OCI-LY1 (cell line): ENCODE results near the gene KLHL6.

ENCODE experiments used
- EZH2 ChIP-seq: fragments of 200-600 bp; sonication (generic), shearing (Covaris generic); IDR thresholded peaks from 2 replicates; pipeline ENCODE4 v1.8.0; 2017; ENCODE audit warnings: borderline replicate concordance, mixed run types, mild to moderate bottlenecking, antibody characterized with exemption, low read length, moderate library complexity, mixed read lengths
- TF ChIP-seq, protein P1 (sequence below): fragments of 200-600 bp; sonication (generic), shearing (Covaris generic); IDR thresholded peaks from 2 replicates; pipeline ENCODE4 v1.5.1; 2017; ENCODE audit warnings: mild to moderate bottlenecking, antibody characterized with exemption, low read length, moderate library complexity, mixed read lengths

DNA sequence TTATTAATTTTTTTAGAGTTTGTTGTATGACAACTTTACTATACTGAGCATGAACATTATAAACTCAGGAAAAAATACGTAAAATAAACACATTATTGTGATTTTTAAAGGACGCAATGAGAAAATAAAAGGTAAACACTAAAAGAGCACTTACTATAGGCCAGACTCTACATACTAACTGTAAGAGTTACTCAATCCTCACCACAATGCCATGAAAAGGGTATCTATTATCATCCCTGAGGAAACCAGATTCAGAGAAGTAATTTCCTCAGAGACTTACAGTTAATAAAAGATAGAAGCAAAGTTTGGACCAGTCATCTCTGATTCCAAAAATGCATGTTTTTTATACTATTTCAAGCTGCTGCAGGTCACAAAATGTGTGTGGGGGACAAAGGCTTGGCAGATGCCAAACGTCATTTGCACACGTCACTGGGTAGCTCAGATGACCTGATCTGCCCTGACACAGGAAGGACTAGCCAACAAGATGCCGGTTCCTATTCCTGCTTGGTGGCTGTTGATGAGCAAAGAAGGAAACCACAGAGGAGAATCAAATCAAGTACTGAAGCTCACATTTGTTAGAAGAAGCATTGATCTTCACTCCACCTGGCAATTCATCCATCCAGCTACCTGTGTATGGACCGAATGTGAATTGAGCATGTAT lies 42.3 kb downstream of the KLHL6 start:
- TF ChIP-seq, protein P1, sequence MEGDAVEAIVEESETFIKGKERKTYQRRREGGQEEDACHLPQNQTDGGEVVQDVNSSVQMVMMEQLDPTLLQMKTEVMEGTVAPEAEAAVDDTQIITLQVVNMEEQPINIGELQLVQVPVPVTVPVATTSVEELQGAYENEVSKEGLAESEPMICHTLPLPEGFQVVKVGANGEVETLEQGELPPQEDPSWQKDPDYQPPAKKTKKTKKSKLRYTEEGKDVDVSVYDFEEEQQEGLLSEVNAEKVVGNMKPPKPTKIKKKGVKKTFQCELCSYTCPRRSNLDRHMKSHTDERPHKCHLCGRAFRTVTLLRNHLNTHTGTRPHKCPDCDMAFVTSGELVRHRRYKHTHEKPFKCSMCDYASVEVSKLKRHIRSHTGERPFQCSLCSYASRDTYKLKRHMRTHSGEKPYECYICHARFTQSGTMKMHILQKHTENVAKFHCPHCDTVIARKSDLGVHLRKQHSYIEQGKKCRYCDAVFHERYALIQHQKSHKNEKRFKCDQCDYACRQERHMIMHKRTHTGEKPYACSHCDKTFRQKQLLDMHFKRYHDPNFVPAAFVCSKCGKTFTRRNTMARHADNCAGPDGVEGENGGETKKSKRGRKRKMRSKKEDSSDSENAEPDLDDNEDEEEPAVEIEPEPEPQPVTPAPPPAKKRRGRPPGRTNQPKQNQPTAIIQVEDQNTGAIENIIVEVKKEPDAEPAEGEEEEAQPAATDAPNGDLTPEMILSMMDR: no peak
- no peak for TF ChIP-seq EZH2
